Daoy (cell line): Measurements from ENCODE around the gene SHC1. TPM values are rescaled to one million over a fixed set of nuclear protein-coding genes. Genes with fewer than 3 reads are reported as not detected.
A peak's percentile ranks its signal among the peaks of the same experiment; 100 is the strongest.
"Not testable (repeated sequence)": the region's sequence is repeated elsewhere in the genome, so short reads cannot be mapped to it uniquely, and the experiment has no call there.

Experiments used
- DNase-seq: peaks from one replicate; pipeline ENCODE4 v3.0.0-alpha.2; 2015; ENCODE audit warnings: low read depth
- total RNA-seq: library from RNA; depleted of rRNA; stranded (reverse); fragments of >200 nt; shearing (Covaris generic); gene quantifications from 2 replicates; pipeline ENCODE4 v1.2.3, GENCODE V29; 2014

SHC1 gene
- total RNA-seq, 1 experiment from 2014 or later = 126 TPM

GRCh38 chr1:154995301-154995983 lies 24.9 kb upstream of the SHC1 start:
- peak; percentile 65 for DNase-seq

GRCh38 chr1:154994591-154994990 lies 24.0 kb upstream of the SHC1 start:
- no peak for DNase-seq

- DNase-seq = no peak
Measured at GRCh38 chr1:154994269-154994587, 23.7 kb upstream of the SHC1 start.

GRCh38 chr1:154993572-154994268 lies 23.2 kb upstream of the SHC1 start, which contains the start of gene LENEP:
Gene LENEP, plus strand, starts transcription at chr1:154993586. Its CDS starts 22 bp downstream, at chr1:154993608.
- no peak for DNase-seq

GRCh38 chr1:154992721-154993571 lies 22.4 kb upstream of the SHC1 start:
- DNase-seq = peak; percentile 62

- DNase-seq = no peak
Measured at GRCh38 chr1:154990276-154990675, 19.7 kb upstream of the SHC1 start.

- DNase-seq = no peak
Measured at GRCh38 chr1:154989195-154989860, 18.8 kb upstream of the SHC1 start.

GRCh38 chr1:154988058-154988954 lies 17.8 kb upstream of the SHC1 start:
- DNase-seq = no peak

GRCh38 chr1:154987326-154987725 lies 16.8 kb upstream of the SHC1 start:
- DNase-seq = no peak

GRCh38 chr1:154986736-154987135 lies 16.2 kb upstream of the SHC1 start:
- DNase-seq = not testable (repeated sequence)

- DNase-seq = no peak
Measured at GRCh38 chr1:154983776-154984466, 13.4 kb upstream of the SHC1 start.

GRCh38 chr1:154982897-154983648 lies 12.5 kb upstream of the SHC1 start, which contains the start of gene FLAD1:
Gene FLAD1, plus strand, starts transcription at chr1:154983344. Its CDS starts 351 bp downstream, at chr1:154983695.
- DNase-seq = peak; percentile 99

GRCh38 chr1:154982341-154982740 lies 11.8 kb upstream of the SHC1 start:
- DNase-seq = no peak

- DNase-seq = no peak
Measured at GRCh38 chr1:154978360-154978759, 7.8 kb upstream of the SHC1 start.

GRCh38 chr1:154977762-154978161 lies 7.2 kb upstream of the SHC1 start:
- not testable (repeated sequence) for DNase-seq

- peak; percentile 63 for DNase-seq
Measured at GRCh38 chr1:154975409-154976059, 5.0 kb upstream of the SHC1 start.

- peak; percentile 98 for DNase-seq
Measured at GRCh38 chr1:154974808-154975408, 4.4 kb upstream of the SHC1 start.

- DNase-seq = peak; percentile 100
Measured at GRCh38 chr1:154974102-154974807, 3.7 kb upstream of the SHC1 start, which contains the start of gene CKS1B. Gene CKS1B, plus strand, starts transcription at chr1:154974681. Its CDS starts 65 bp downstream, at chr1:154974746.
